CD1c-positive myeloid dendritic cell (primary cell): Measurements from ENCODE around the gene PLXND1.
"Not testable (repeated sequence)": the region's sequence is repeated elsewhere in the genome, so short reads cannot be mapped to it uniquely, and the experiment has no call there.

Source experiments
- DNase-seq: peaks from one replicate; pipeline ENCODE4 v3.0.0-alpha.2; 2016; ENCODE audit errors: extremely low spot score

Gene PLXND1

GRCh38 chr3:129529436-129530210, 76.9 kb downstream of the PLXND1 start:
- DNase-seq: no peak

- peak; percentile 70 for DNase-seq
Observed at GRCh38 chr3:129528589-129529100, 77.8 kb downstream of the PLXND1 start, which contains the start of gene RHO. Gene RHO, plus strand, starts transcription at chr3:129528639. Its CDS starts 95 bp downstream, at chr3:129528734.

GRCh38 chr3:129527262-129527661, 79.2 kb downstream of the PLXND1 start:
- DNase-seq: no peak

GRCh38 chr3:129526121-129526900, 80.2 kb downstream of the PLXND1 start:
- peak; percentile 94 for DNase-seq

GRCh38 chr3:129525341-129525968, 81.0 kb downstream of the PLXND1 start:
- DNase-seq: peak; percentile 80

GRCh38 chr3:129524081-129524480, 82.4 kb downstream of the PLXND1 start:
- no peak for DNase-seq

- DNase-seq: no peak
Observed at GRCh38 chr3:129522953-129523352, 83.5 kb downstream of the PLXND1 start.

- DNase-seq: no peak
Observed at GRCh38 chr3:129521611-129522010, 84.9 kb downstream of the PLXND1 start.

- DNase-seq: no peak
Observed at GRCh38 chr3:129520960-129521359, 85.5 kb downstream of the PLXND1 start.

- no peak for DNase-seq
Observed at GRCh38 chr3:129519896-129520715, 86.4 kb downstream of the PLXND1 start.

- DNase-seq: no peak
Observed at GRCh38 chr3:129519449-129519848, 87.0 kb downstream of the PLXND1 start.

GRCh38 chr3:129518581-129518980, 87.9 kb downstream of the PLXND1 start:
- DNase-seq: no peak

GRCh38 chr3:129518038-129518561, 88.4 kb downstream of the PLXND1 start:
- no peak for DNase-seq

GRCh38 chr3:129517516-129517915, 89.0 kb downstream of the PLXND1 start:
- DNase-seq: no peak

GRCh38 chr3:129515821-129516432, 90.5 kb downstream of the PLXND1 start:
- DNase-seq: not testable (repeated sequence)

- DNase-seq: not testable (repeated sequence)
Observed at GRCh38 chr3:129515108-129515820, 91.2 kb downstream of the PLXND1 start.

- DNase-seq: no peak
Observed at GRCh38 chr3:129514563-129514962, 91.9 kb downstream of the PLXND1 start.

GRCh38 chr3:129514110-129514509, 92.4 kb downstream of the PLXND1 start:
- no peak for DNase-seq

- DNase-seq: no peak
Observed at GRCh38 chr3:129513705-129514104, 92.8 kb downstream of the PLXND1 start.

GRCh38 chr3:129512595-129512994, 93.9 kb downstream of the PLXND1 start:
- no peak for DNase-seq
